Cerebellar nuclear complex (tissue), 1 donor: Measurements from ENCODE around the gene PYGO1.
"Not testable (repeated sequence)": the region's sequence is repeated elsewhere in the genome, so short reads cannot be mapped to it uniquely, and the experiment has no call there.

Source experiments
- DNase-seq, 2 experiments: peaks; one replicate each; lab custom pipeline; 2025; lab: John Stamatoyannopoulos, UW

The PYGO1 gene

GRCh38 chr15:55564347-55565145 is 23.6 kb downstream of the PYGO1 start:
- no peak for DNase-seq

GRCh38 chr15:55562601-55563000 is 25.5 kb downstream of the PYGO1 start:
- DNase-seq = no peak

GRCh38 chr15:55555089-55555488 is 33.1 kb downstream of the PYGO1 start:
- no peak for DNase-seq

GRCh38 chr15:55552926-55553325 is 35.2 kb downstream of the PYGO1 start:
- no peak for DNase-seq

GRCh38 chr15:55552451-55552850 is 35.7 kb downstream of the PYGO1 start:
- no peak for DNase-seq

GRCh38 chr15:55549305-55549704 is 38.8 kb downstream of the PYGO1 start:
- DNase-seq = no peak

- no peak for DNase-seq
Measured at GRCh38 chr15:55546718-55547117, 41.4 kb downstream of the PYGO1 start.

GRCh38 chr15:55535436-55535835 is 52.7 kb downstream of the PYGO1 start:
- DNase-seq = no peak

- no peak for DNase-seq
Measured at GRCh38 chr15:55532944-55533343, 55.2 kb downstream of the PYGO1 start.

GRCh38 chr15:55530861-55531313 is 57.3 kb downstream of the PYGO1 start:
- DNase-seq = no peak

- DNase-seq = no peak
Measured at GRCh38 chr15:55528812-55529211, 59.3 kb downstream of the PYGO1 start.

- DNase-seq = no peak
Measured at GRCh38 chr15:55527150-55527549, 61.0 kb downstream of the PYGO1 start.

GRCh38 chr15:55526559-55527036 is 61.5 kb downstream of the PYGO1 start:
- DNase-seq = no peak

- DNase-seq = no peak
Measured at GRCh38 chr15:55522742-55523450, 65.2 kb downstream of the PYGO1 start.

- DNase-seq = no peak
Measured at GRCh38 chr15:55518641-55519040, 69.5 kb downstream of the PYGO1 start.

- DNase-seq = no peak
Measured at GRCh38 chr15:55518009-55518408, 70.1 kb downstream of the PYGO1 start.

- DNase-seq = no peak
Measured at GRCh38 chr15:55515991-55516776, 72.0 kb downstream of the PYGO1 start.

- no peak for DNase-seq
Measured at GRCh38 chr15:55515491-55515890, 72.7 kb downstream of the PYGO1 start.

GRCh38 chr15:55514414-55514850 is 73.7 kb downstream of the PYGO1 start:
- DNase-seq = no peak

- DNase-seq = not testable (repeated sequence)
Measured at GRCh38 chr15:55513621-55514413, 74.3 kb downstream of the PYGO1 start.

- DNase-seq = no peak
Measured at GRCh38 chr15:55513152-55513551, 75.0 kb downstream of the PYGO1 start.
